ENCODE results near the gene DYRK1A. TPM values are rescaled to one million over a fixed set of nuclear protein-coding genes. Genes with fewer than 3 reads are reported as not detected.
"Not testable (repeated sequence)": the region's sequence is repeated elsewhere in the genome, so short reads cannot be mapped to it uniquely, and the experiment has no call there.

Gene DYRK1A
- total and polyA plus RNA-seq, 2 donors from 2014 or later, result 14.5 to 78.0 TPM

DNA sequence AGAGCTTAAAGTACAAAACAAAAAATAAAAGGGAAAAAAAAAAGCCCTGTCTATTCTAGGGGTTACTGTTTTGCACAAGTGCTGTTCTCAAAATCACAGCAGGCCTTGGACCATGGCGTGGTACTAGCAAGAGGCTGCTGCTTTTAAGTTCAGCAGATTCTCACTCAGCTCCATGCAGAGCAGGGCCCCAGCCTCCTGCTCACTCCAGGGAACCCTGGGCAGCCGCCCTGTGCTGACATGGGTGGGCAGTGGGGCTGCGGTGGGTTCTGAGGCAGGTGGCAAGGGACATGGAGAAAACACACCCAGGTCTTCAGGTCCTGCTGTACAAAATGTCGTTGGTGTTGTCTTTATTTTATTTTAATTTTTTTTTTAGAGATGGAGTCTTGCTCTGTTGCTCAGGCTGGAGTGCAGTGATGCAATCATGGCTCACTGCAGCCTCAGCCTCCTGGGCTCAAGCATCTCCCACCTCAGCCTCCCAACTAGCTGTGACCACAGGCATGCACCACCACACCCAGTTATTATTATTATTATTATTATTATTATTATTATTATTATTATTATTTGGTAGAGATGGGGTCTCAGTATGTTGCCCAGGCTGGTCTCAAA lies 170.9 kb downstream of the DYRK1A start:
- no peaks in the 10 kb centered on the region for H3K36me3 ChIP-seq (ENCODE audit: control insufficient read depth in 2 of 3, insufficient read depth in 3 of 3, low read length in 3 of 3)
- H3K9me3 ChIP-seq (ENCODE audit: control insufficient read depth in 2 of 3, insufficient read depth in 1 of 3, low read length in 3 of 3), result peaks cover 0 to 8% (median 4%) of the 10 kb centered on the region in 3 donors
- H3K27ac ChIP-seq (ENCODE audit: low read depth in 2 of 2, low read length in 2 of 2), result no peak overlapping the region
- intact Hi-C loops (cut with DNase I), result no loop called here
- FAIRE-seq, result no peak
- H3K9ac ChIP-seq (ENCODE audit: low read length in 3 of 3), result no peak overlapping the region
- no peak overlapping the region for H3K4me3 ChIP-seq (ENCODE audit: low read length in 3 of 3)
- no peak for DNase-seq
- no peaks in the 10 kb centered on the region for H3K4me1 ChIP-seq (ENCODE audit: control insufficient read depth in 2 of 3, insufficient read depth in 2 of 3, low read depth in 1 of 3, low read length in 3 of 3)
- H3K27me3 ChIP-seq (ENCODE audit: control insufficient read depth, insufficient read depth, low read length), result no peaks in the 10 kb centered on the region
- TF ChIP-seq, protein P1, sequence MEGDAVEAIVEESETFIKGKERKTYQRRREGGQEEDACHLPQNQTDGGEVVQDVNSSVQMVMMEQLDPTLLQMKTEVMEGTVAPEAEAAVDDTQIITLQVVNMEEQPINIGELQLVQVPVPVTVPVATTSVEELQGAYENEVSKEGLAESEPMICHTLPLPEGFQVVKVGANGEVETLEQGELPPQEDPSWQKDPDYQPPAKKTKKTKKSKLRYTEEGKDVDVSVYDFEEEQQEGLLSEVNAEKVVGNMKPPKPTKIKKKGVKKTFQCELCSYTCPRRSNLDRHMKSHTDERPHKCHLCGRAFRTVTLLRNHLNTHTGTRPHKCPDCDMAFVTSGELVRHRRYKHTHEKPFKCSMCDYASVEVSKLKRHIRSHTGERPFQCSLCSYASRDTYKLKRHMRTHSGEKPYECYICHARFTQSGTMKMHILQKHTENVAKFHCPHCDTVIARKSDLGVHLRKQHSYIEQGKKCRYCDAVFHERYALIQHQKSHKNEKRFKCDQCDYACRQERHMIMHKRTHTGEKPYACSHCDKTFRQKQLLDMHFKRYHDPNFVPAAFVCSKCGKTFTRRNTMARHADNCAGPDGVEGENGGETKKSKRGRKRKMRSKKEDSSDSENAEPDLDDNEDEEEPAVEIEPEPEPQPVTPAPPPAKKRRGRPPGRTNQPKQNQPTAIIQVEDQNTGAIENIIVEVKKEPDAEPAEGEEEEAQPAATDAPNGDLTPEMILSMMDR (IDR thresholded peaks at IDR 0.05; ENCODE audit: borderline replicate concordance, extremely low read depth, insufficient read depth), result no peak

DNA sequence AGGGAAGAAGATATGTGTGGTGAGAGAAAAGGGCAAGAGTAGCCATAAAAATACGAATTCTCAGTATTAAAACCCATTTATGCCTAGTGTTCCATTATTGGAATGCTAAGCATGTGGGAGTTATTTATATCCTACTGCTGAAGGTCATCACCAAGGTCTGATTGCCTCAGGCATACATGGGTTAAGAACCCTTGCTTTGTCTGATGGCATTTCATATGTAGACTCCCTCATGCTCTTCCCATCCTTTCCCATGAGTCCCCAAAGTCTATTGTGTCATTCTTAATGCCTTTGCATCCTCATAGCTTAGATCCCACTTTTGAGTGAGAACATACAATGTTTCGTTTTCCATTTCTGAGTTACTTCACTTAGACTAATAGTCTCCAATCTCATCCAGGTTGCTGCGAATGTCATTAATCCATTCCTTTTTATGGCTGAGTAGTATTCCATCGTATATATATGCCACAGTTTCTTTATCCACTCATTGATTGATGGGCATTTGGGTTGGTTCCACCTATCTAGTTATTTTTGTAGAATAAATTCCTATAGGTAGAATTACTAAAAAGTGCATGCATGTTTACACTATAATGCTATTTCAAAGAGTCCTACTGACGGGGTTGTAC lies 172.5 kb downstream of the DYRK1A start:
- TF ChIP-seq, protein P1 (IDR thresholded peaks at IDR 0.05; ENCODE audit: borderline replicate concordance, extremely low read depth, insufficient read depth), result no peak
- FAIRE-seq, result no peak
- intact Hi-C loops (cut with DNase I), result no loop called here
- Histone ChIP-seq H3K4me1 (ENCODE audit: control insufficient read depth in 2 of 3, insufficient read depth in 2 of 3, low read depth in 1 of 3, low read length in 3 of 3) (no peaks in the 10 kb centered on the region), H3K9ac (ENCODE audit: low read length in 3 of 3) (no peak overlapping the region), H3K4me3 (ENCODE audit: low read length in 3 of 3) (no peak overlapping the region), H3K27me3 (ENCODE audit: control insufficient read depth, insufficient read depth, low read length) (no peaks in the 10 kb centered on the region), H3K27ac (ENCODE audit: low read depth in 2 of 2, low read length in 2 of 2) (no peak overlapping the region), H3K36me3 (ENCODE audit: control insufficient read depth in 2 of 3, insufficient read depth in 3 of 3, low read length in 3 of 3) (no peaks in the 10 kb centered on the region), H3K9me3 (ENCODE audit: control insufficient read depth in 2 of 3, insufficient read depth in 1 of 3, low read length in 3 of 3) (peaks cover 0 to 8% (median 4%) of the 10 kb centered on the region in 3 donors)
- DNase-seq, result no peak

DNA sequence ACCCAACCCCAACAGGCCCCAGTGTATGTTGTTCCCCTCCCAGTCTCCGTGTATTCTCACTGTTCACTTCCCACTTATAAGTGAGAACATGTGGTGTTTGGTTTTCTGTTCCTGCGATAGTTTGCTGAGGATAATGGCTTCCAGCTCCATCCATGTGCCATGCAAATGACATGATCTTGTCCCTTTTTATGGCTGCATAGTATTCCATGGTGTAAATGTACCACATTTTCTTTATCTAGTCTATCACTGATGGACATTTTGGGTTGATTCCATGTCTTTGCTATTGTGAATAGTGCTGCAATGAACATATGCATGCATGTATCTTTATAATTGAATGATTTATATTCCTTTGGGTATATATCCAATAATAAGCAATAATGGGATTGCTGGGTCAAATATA lies 174.6 kb downstream of the DYRK1A start:
- H3K27ac ChIP-seq (ENCODE audit: low read depth in 2 of 2, low read length in 2 of 2); H3K4me3 ChIP-seq (ENCODE audit: low read length in 3 of 3); H3K9me3 ChIP-seq (ENCODE audit: control insufficient read depth in 2 of 3, insufficient read depth in 1 of 3, low read length in 3 of 3); H3K27me3 ChIP-seq (ENCODE audit: control insufficient read depth, insufficient read depth, low read length); H3K4me1 ChIP-seq (ENCODE audit: control insufficient read depth in 2 of 3, insufficient read depth in 2 of 3, low read depth in 1 of 3, low read length in 3 of 3); H3K9ac ChIP-seq (ENCODE audit: low read length in 3 of 3); DNase-seq; intact Hi-C loops (cut with DNase I); FAIRE-seq; H3K36me3 ChIP-seq (ENCODE audit: control insufficient read depth in 2 of 3, insufficient read depth in 3 of 3, low read length in 3 of 3): not testable (repeated sequence)

DNA sequence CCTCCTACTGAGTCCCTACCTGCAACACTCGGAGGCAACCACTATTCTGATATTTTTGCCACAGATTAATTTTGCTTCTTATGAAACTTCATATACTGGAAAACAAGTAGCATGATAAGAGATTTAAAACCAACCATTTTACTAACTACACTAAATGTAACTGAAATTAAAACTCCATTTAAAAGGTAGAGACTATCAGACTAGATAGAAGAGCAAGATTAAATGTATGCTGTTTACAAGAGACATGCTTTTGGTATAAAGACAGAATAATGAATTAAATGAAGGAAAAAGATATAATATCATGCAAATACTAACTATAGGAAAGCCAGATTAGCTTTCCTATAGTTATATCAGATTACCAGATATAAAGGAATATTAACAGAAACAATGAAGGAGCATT lies 175.9 kb downstream of the DYRK1A start:
- no peak overlapping the region for H3K27ac ChIP-seq (ENCODE audit: low read depth in 2 of 2, low read length in 2 of 2)
- FAIRE-seq (no peak), DNase-seq (no peak)
- intact Hi-C loops (cut with DNase I), result no loop called here
- H3K27me3 ChIP-seq (ENCODE audit: control insufficient read depth, insufficient read depth, low read length), result no peaks in the 10 kb centered on the region
- no peak overlapping the region for H3K4me3 ChIP-seq (ENCODE audit: low read length in 3 of 3)
- H3K9ac ChIP-seq (ENCODE audit: low read length in 3 of 3), result no peak overlapping the region
- peaks cover 0 to 5% (median 4%) of the 10 kb centered on the region in 3 donors for H3K9me3 ChIP-seq (ENCODE audit: control insufficient read depth in 2 of 3, insufficient read depth in 1 of 3, low read length in 3 of 3)
- H3K4me1 ChIP-seq (ENCODE audit: control insufficient read depth in 2 of 3, insufficient read depth in 2 of 3, low read depth in 1 of 3, low read length in 3 of 3), result peaks cover 0 to 10% (median 6%) of the 10 kb centered on the region in 3 donors
- TF ChIP-seq, protein P1 (IDR thresholded peaks at IDR 0.05; ENCODE audit: borderline replicate concordance, extremely low read depth, insufficient read depth), result no peak
- no peaks in the 10 kb centered on the region for H3K36me3 ChIP-seq (ENCODE audit: control insufficient read depth in 2 of 3, insufficient read depth in 3 of 3, low read length in 3 of 3)

Measured in kidney (tissue), 14 donors.